Stimulated activated CD8-positive, alpha-beta memory T cell treated with anti-CD3 and anti-CD28 coated beads, Interleukin-4, amount 100 ng/mL, for 24 hours (primary cell): ENCODE measurements around the gene HIC2.
"Not testable (repeated sequence)": the region's sequence is repeated elsewhere in the genome, so short reads cannot be mapped to it uniquely, and the experiment has no call there.

Experiments used
- DNase-seq: peaks from one replicate; pipeline ENCODE4 v3.0.0-alpha.2; 2020; ENCODE audit warnings: low read depth

The HIC2 gene

DNA sequence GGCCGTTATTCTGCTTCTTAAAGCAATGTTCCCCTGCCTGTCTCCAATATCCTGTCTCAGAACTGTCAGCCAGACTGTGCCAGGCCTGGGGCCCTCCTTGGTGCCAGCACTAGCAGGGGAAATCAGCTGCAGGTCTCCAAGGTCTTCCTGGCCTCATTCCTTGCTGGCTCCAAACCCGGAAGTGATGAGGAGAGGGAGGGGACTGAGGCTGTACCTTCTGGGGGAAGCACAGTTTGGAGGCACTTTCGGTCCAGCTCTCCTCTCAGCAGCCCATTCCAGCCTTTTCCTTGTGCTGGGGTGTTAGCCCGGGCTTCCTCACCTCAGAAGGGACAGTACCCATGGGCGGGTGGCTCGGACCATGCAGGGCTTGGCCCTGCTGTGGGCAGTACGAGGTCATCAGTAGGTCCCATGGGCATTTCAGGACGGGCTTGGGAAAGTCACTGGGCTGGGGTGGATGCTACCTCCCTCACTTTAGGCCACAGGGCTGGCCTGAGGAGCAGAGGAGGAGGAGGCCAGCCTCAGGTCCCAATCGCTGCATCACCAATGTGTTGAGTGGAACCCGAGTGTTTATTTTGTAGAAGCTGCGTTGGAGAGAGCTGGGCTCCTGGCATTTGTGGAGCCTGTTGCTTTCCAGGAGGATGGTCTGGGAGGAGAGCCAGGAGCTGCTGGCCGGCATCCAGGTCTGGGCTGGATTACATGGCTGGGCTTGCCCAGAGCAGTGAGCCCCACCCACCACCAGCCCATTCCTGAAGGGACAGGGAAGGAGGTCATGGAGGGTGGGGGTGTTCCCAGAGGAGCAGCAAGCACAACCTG lies 19.0 kb downstream of the HIC2 start:
- DNase-seq, result not testable (repeated sequence)

DNA sequence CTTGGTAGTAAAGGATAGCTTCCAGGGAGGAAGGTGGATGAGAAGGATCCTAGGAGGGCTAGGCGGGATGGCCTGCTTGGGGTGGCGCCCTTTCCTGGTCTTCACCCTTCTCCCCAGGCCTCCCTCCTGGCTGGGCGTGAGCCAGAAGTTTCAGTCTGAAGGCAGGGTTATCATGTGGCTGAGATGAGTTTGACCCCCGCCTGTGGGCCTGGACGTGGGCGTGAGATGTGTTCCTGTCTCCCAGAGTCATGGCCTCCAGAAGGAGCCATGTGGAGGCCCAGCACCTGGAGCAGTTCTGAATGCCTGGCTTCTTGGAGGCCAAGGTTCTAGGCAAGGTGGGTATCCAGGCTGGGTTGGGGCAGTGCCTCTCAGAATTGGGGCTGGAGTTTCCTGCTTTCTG lies 20.8 kb downstream of the HIC2 start:
- not testable (repeated sequence) for DNase-seq

DNA sequence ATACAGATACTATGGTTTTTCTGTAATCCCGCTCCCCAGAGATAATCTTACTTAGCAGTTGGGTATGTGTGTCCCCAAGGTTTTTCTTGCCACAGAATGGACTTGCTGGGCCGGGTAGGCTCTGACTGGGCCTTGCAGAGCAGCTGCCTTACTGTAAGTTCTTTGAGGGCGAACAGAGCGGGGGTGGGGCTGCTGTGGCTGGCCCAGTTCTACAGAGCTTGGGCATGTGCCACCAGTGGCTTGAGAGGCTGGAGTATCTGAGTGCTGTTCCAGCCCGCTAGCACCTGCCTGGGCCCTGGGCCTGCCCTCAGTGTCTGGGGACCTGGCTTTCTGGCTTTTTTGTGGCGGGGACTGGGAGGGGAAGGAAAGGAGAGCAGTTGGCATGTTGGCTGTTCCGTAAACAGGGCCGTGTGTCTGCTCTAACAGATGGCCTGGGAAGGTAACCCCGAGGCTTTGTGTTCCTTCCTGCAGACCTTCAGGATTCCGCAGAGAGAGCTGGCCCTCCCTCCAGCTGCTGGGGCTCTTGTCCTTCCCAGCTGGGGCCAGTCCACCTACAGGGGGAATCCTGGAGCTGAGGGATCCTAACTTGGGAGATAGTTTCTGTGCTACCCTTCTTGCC lies 23.0 kb downstream of the HIC2 start:
- not testable (repeated sequence) for DNase-seq

DNA sequence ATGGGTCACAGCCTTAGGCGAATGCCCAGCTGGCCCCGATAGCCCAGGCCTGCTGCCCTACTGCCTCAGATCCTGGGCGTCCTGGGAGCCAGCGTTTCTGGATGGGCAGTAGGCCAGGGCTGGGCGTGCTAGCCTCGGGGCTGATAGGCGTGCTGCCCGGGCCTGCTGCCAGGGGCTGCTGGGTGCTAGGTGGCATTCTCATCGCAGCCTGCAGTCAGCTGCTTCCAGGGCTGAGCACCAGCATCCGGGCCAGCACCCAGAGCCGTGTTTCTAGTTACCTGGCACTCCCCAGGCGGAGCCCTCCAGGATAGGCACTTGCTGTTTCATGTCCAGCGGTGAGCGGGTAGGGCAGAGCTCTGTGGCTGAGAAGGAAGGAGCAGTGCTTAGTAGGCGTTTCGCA lies 23.5 kb downstream of the HIC2 start:
- not testable (repeated sequence) for DNase-seq

DNA sequence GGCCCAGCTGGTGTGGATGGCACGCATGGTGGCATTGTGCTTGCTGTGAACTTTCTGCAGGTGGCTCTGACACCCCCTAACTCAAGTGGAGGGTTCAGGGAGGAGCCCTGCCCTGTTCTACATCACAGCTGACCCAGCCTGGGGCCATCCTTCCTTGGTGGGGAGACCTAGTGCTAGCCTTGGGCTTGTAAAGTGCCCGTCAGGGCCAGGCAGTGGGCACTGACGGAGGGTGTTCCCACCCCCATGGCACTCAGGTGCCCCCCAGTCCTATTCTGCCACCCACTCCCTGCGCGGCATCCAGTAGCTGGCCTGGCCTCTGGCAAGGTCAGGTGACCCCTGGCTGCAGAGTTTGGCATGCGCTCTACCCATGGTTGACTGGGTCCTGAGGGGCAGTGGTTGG lies 24.0 kb downstream of the HIC2 start:
- not testable (repeated sequence) for DNase-seq

DNA sequence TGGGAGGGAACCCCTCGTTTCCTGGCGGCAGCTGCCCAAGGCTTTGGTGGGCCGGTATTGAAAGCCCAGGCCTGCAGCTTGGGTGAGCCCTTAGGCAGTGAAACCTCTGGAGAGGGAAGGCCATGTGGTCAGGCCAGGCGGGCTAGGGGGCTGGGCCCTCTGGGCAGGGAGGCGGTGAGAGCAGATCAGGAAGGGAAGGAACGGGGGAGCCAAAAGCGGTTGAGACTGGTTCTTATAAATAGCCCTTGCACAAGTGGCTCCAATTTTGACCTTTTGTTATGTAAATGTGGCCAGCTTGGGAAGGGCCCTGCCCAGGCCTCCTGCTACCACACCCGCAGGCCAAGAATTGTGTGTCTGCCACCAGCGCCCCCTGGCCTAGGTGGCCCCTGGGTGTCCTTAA lies 25.0 kb downstream of the HIC2 start:
- not testable (repeated sequence) for DNase-seq

DNA sequence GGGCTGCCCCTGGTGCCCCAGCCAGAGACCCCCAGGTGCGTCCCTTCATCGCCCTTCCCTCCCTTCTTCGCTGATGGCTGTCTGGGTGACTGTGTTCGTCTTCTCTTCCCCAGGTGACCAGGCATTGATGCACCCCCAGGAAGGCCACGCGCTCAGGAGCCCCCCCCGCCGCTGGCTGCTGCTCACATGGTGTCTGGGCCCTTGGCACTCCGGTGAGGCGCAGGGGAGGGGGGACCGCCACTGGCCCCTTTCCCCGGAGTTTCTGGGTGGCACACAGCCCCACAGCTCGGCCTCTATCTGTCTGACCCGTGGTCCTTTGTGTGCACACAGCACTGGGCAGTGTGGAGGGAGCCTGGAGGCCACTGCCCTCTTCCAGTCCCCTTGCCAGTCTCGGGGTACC lies 25.5 kb downstream of the HIC2 start:
- not testable (repeated sequence) for DNase-seq

DNA sequence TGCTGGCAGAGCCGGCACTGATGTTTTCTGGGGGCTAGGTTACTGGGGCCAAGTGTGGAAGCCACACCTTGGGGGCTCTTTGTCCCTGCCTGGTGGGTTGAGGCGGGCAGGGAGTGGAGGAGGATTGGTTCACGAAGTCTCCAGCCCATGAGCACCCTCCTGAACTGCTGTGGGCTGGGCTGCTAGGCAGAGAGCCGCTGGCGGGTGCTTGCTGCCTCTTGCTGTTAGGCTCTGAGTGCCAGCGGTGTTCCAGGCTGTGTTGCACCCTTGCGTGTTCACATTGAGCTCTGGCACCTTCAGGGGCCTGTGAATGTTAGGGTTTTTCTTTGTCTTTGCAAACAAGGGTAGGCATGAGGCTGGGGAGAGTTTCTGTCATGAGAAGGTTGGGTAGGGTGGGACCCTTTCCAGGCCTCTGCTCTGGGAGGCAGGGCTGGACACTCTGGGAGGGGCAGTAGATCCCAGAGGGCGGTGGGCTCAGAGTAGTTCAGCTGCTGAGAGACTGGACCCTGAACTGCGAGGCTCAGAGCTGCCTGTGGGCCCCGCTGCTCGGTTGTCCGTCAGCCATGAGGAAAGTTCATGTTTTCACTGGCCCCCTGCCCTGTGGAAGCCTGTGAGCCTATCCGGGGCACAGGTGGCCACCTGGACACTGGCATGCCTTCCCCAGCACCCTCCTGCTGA lies 26.0 kb downstream of the HIC2 start:
- DNase-seq, result no peak

DNA sequence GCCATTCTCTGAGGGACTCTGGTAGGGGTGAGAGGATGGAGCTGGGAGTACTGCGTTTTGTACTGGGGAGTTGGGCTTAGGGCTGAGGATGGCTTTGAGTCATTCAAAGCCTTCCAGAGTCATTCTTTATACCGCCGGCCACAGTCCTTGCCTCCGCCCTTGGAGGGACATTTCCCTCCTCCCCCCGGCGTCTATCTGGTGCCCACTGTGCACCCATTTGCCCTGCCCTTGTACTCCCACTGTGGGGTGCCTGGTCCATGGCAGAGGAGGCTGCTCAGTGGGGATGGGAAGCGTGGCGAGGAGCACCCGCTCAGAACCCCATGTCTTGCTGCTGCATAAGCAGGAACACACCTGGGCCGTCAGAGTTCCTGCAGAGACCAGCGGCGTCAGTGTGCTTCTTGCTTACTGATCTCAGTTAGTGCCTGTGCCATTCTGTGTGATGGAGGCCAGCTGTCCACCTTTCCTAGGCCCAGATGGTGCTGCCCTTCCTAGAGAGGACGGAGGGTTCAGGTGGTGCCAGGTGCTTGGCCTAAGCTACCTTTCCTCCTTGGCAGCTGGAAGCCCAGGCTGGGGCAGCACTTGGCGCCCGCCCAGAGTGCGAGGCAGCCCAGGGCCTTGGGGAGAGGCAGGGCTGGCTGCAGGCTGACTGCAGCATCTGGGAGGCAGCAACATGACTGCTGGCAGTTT lies 26.7 kb downstream of the HIC2 start:
- no peak for DNase-seq

DNA sequence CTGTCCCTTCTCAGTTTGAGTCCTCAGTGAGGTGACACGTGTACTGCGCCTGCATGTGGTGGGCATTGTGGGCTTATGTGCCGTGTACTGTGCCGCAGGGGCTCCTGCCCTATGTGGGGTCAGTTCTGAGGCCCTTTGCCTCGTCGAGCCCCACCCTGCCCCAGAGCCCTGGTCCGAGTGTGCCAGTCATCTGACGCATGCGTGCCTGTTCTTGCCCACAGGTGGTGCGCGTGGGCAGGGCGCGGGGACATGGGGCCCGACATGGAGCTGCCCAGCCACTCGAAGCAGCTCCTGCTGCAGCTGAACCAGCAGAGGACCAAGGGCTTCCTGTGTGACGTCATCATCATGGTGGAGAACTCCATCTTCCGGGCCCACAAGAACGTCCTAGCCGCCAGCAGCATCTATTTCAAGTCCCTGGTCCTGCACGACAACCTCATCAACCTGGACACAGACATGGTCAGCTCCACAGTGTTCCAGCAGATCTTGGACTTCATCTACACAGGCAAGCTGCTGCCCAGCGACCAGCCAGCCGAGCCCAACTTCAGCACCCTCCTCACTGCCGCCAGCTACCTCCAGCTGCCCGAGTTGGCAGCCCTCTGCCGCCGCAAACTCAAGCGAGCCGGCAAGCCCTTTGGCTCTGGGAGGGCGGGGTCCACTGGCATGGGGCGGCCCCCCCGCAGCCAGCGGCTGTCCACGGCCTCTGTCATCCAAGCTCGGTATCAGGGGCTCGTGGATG lies 27.7 kb downstream of the HIC2 start:
- DNase-seq, result no peak

DNA sequence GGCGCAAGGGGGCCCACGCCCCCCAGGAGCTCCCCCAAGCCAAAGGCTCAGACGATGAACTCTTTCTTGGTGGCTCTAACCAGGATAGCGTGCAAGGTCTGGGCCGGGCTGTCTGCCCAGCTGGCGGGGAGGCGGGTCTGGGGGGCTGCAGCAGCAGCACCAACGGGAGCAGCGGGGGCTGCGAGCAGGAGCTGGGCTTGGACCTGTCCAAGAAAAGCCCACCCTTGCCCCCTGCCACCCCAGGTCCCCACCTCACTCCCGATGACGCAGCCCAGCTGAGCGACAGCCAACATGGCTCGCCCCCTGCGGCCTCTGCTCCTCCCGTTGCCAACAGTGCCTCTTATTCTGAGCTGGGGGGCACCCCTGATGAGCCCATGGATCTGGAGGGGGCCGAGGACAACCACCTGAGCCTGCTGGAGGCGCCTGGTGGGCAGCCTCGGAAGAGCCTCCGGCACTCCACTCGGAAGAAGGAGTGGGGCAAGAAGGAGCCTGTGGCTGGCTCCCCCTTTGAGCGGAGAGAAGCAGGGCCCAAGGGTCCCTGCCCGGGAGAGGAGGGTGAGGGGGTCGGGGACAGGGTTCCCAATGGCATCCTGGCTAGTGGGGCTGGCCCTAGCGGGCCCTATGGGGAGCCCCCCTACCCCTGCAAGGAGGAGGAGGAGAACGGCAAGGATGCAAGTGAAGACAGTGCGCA lies 28.4 kb downstream of the HIC2 start:
- DNase-seq, result no peak

DNA sequence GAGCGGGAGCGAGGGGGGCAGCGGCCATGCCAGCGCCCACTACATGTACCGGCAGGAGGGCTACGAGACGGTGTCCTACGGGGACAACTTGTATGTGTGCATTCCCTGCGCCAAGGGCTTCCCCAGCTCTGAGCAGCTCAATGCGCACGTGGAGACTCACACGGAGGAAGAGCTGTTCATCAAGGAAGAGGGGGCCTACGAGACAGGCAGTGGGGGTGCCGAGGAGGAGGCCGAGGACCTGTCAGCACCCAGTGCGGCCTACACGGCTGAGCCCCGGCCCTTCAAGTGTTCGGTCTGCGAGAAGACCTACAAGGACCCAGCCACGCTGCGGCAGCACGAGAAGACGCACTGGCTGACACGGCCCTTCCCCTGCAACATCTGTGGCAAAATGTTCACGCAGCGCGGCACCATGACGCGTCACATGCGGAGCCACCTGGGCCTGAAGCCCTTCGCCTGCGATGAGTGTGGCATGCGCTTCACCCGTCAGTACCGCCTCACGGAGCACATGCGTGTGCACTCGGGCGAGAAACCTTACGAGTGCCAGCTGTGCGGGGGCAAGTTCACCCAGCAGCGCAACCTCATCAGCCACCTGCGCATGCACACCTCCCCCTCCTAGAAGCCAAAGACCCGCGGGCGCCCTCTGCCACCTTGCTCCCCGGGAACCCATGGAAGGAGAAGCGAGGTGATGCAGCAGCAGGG lies 29.1 kb downstream of the HIC2 start:
- DNase-seq, result no peak

DNA sequence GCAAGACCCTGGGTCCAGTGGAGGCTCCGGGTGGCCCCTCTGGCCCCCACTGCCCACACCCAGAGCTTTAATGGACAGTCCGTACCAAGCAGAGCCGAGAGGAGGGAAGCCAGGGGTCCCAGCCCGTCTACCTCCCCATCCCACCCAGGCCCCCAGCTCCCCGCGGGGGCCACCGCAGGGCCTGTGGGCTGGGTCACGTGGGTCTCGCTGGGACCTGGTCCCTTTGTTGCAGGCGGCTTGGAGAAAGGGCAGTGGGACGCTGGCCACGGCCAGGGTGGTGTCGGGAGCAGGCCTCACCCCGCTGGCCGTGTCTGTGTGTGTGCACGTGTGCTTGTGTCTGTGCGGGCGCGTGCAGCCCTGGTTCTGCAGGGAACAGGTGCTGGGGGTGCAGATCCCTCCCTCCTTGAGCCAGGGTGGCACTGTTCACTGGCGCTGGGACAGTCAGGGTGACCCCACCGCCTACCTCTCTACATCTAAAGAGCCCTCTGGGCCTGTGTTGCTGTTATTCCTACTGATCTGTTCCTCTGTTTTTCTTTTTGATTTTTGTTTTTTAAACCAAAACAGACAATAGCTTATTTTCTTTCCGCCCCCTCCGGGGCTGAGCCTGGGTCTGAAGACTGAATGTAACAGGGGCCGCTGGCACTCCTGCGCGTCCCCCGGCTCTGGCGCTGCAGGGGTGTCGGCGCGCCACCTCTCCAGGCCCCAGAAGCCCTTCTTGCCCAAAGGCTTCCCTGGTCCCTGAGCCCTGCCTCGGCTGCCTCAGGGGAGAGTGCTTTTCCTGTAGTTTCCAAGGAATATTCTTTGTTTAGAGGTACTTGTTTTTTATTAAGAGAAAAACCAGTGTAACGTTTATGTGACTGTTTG lies 29.9 kb downstream of the HIC2 start:
- DNase-seq, result no peak

DNA sequence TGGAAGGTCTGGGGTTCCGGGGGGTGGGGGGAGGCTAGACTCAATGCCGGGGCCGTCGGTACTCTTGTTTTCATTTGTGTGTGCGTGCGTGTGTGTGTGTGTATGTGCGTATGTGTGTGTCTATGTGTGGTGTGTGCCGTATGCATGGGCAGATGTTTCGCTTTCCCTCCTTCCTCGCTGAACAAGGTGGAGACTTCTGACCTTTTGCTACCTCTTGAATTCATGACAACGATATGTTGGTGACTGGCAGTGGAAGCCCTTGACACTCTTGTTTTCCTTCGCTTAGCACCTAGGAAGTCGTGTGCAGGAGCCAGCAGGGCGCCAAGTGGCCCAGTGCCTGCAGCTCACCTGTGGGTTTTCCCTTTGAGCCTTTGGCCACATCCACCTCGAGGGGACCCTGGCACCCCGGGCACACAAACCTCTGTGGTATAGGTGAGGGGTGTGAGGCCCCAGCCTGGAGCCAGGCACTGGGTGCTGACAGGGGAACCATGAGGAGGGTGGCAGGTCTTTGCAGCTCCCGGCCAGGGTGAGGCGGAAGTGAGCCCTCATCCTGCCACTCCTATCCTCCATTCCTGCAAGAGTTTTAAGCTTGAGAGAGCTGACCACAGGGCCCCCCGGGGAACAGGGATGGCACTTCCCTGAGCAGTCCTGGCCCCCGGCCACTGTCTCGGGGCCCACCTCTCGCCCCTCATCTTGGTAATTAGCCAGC lies 30.7 kb downstream of the HIC2 start:
- no peak for DNase-seq

DNA sequence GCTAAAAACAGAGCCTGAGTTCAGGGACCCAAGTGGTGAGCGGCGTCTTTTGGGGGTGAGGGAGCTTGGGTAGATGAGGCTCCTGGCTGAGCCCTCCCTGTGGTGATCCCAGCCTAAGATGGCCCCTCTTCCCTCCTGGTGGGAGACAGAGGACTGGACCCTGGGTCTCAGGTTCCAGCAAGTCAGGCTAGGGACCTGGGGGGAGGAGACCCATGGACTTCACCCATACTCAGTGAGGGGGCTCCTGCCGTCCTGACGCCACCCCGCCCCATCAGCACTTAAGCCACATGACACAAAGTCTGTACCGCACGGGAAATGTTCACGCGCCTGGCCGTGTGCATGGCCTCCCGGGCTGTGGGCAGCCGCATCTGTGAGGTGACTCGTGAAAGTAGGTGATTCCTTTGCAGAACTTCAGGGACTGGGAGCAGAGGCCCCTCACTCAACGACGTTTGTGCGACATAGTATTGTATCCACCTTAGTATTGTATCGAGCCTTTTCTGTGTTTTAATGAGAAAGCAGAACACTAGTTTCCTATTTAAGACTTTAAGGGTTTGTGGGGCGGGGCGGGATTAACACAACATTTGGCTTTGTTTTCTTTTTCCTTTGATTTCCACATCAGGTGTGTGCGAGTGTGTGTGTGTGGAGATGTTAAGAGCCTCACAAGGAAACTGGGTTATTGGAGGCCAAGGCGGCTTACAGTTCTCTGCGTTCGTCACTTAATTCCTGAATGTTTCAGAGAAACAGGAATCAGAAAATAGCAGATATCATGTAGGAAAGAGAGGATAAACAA lies 31.7 kb downstream of the HIC2 start:
- DNase-seq, result no peak

DNA sequence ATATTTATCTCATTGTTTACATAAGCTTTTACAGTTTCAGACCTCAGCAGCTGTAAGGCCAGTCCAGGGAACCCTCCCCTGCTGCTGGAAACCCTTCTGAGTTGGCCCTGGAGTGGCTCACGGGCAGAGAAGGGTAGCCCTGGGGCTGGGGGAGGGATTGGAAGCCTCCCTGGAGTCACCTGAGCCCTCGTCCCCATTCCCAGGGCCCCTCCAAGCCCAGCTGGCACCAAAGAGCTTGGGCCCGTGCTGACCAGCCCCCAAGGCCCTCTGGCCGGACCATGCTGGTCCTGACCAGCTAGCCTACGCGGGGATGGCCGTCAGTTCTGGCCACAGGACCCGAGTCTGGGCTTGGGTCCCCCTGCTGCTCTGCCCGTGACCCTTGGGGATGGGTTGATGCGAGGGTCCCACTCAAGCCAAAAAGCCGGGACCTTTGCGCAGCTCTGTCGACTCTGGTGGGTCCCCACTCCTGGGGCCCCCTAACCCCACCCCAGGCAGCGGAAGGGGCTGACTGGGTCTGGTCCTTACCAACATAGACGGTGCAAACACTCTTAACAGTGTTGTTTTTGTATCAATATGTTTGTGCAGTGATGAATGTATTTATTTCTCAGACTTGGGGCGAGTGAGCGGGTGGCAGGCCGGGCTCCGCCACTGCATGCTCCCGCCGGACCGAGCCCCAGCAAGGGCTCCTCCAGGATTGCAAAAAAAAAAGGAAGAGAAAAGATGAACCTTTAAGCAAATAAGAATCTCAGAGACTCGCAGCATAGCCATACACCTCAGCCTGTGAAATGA lies 32.6 kb downstream of the HIC2 start:
- no peak for DNase-seq

DNA sequence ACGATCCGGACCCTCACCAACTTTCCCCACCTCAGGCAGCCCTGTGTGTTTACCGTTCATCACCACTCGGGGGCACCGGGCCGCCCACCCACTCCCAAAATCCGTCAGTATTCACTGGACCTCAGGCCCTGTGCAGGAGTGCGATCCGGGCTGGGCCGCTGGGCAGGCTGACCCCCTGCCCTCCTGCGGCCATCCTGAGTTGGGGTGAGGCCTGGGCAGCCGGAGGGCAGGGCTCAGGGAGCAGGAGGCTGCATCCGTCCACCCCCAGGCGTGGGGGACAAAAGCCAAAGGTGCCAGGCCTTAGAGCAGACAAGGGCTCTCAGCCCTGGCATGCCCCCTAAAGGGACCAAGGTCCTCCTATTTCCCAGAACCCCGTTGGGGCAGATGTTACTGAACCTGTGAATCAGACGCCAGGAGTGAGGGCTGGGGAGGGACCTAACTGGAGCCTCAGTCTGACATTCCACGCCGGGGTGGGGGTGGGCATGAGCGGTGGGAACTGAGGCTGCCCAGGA lies 33.2 kb downstream of the HIC2 start:
- DNase-seq, result no peak
